DND-41 (cell line): ENCODE data around the gene LCN6.

Experiments used
- EZH2 ChIP-seq: IDR thresholded peaks from 3 replicates; pipeline ENCODE4 v1.6.1; 2012; ENCODE audit warnings: borderline replicate concordance, low read depth, mild to moderate bottlenecking, moderate library complexity, low read length, inconsistent platforms; ENCODE audit not compliant: severe bottlenecking
- TF ChIP-seq, protein P1 (sequence below): IDR thresholded peaks from 2 replicates; pipeline ENCODE4 v1.5.1; 2012; ENCODE audit warnings: borderline replicate concordance, low read length, moderate library complexity, mild to moderate bottlenecking; ENCODE audit not compliant: poor library complexity, severe bottlenecking; ENCODE audit errors: extremely low read depth

DNA sequence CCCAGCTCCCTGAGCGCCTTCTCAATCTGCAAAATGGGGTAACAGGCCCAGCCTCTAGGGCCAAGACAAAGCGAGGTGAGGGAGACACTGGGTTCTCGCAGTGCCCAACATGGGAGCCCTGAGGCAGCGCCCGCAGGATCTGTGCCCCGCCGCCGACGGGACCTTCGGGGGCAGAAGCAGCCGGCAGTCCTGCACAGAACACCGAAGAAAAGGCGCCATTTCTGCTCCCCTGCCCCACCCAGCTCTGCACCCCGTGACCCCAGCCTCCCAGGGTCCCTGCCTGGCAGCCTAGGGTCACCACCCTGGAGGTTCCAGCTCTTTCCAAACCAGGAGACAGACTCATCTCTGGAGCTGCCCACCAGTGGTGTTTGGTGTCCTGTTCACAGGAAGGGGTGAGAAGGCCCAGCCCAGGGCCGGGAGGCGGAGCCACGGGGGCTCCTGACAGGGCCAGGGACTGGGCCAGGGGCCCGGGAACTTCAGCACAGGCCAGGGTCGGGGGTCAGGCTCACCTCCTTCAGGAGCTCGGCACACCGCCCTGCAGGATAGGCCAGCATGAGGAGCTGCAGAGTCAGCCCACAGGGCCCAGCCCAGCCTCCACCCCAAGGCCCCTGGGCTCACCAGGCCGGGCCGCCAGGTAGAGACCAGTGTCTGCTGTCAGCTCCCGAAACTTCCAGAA, 6.4 kb upstream of the LCN6 start:
- TF ChIP-seq, protein P1, sequence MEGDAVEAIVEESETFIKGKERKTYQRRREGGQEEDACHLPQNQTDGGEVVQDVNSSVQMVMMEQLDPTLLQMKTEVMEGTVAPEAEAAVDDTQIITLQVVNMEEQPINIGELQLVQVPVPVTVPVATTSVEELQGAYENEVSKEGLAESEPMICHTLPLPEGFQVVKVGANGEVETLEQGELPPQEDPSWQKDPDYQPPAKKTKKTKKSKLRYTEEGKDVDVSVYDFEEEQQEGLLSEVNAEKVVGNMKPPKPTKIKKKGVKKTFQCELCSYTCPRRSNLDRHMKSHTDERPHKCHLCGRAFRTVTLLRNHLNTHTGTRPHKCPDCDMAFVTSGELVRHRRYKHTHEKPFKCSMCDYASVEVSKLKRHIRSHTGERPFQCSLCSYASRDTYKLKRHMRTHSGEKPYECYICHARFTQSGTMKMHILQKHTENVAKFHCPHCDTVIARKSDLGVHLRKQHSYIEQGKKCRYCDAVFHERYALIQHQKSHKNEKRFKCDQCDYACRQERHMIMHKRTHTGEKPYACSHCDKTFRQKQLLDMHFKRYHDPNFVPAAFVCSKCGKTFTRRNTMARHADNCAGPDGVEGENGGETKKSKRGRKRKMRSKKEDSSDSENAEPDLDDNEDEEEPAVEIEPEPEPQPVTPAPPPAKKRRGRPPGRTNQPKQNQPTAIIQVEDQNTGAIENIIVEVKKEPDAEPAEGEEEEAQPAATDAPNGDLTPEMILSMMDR: no peak
- TF ChIP-seq EZH2: no peak
